Measurements from ENCODE around the gene SNX17.
"Not testable (repeated sequence)": the region's sequence is repeated elsewhere in the genome, so short reads cannot be mapped to it uniquely, and the experiment has no call there.

Gene SNX17

DNA sequence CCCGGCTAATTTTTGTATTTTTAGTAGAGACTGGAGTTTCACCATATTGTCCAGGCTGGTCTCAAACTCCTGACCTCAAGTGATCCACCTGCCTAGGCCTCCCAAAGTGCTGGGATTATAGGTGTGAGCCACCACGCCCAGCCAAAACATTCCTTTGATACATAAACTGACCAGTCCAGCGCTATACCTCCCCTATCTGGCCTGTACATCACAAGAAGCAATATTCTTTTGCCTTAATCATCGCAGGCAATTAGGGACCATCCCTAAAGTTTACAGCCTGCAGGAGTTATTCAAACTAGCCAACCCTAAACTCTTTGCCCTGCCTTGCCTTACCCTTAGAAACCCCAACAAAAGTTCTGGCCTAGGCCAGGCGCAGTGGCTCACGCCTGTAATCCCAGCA is 45.7 kb downstream of the SNX17 start:
- TF ChIP-seq, protein P1, sequence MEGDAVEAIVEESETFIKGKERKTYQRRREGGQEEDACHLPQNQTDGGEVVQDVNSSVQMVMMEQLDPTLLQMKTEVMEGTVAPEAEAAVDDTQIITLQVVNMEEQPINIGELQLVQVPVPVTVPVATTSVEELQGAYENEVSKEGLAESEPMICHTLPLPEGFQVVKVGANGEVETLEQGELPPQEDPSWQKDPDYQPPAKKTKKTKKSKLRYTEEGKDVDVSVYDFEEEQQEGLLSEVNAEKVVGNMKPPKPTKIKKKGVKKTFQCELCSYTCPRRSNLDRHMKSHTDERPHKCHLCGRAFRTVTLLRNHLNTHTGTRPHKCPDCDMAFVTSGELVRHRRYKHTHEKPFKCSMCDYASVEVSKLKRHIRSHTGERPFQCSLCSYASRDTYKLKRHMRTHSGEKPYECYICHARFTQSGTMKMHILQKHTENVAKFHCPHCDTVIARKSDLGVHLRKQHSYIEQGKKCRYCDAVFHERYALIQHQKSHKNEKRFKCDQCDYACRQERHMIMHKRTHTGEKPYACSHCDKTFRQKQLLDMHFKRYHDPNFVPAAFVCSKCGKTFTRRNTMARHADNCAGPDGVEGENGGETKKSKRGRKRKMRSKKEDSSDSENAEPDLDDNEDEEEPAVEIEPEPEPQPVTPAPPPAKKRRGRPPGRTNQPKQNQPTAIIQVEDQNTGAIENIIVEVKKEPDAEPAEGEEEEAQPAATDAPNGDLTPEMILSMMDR (IDR thresholded peaks at IDR 0.05; ENCODE audit: insufficient read depth, low read length, poor library complexity, severe bottlenecking), result no peak
- no peak for DNase-seq (ENCODE audit: extremely low read depth, insufficient read length)
- no peaks in the 10 kb centered on the region for H3K36me3 ChIP-seq (ENCODE audit: control insufficient read depth, insufficient read depth, low read length)
- H3K4me3 ChIP-seq (replicated peaks; ENCODE audit: low read depth, low read length), result no peak overlapping the region
- H3K27me3 ChIP-seq (replicated peaks; ENCODE audit: control insufficient read depth, insufficient read depth, low read length), result no peaks in the 10 kb centered on the region

- no peak for DNase-seq (ENCODE audit: extremely low read depth, insufficient read length)
- TF ChIP-seq, protein P1 (IDR thresholded peaks at IDR 0.05; ENCODE audit: insufficient read depth, low read length, poor library complexity, severe bottlenecking), result no peak
- H3K27me3 ChIP-seq (replicated peaks; ENCODE audit: control insufficient read depth, insufficient read depth, low read length), result no peaks in the 10 kb centered on the region
- H3K4me3 ChIP-seq (replicated peaks; ENCODE audit: low read depth, low read length), result no peak overlapping the region
- no peaks in the 10 kb centered on the region for H3K36me3 ChIP-seq (ENCODE audit: control insufficient read depth, insufficient read depth, low read length)
Observed at GRCh38 chr2:27420996-27421395, 50.6 kb downstream of the SNX17 start.

- TF ChIP-seq, protein P1 (IDR thresholded peaks at IDR 0.05; ENCODE audit: insufficient read depth, low read length, poor library complexity, severe bottlenecking), result no peak
- no peaks in the 10 kb centered on the region for H3K27me3 ChIP-seq (replicated peaks; ENCODE audit: control insufficient read depth, insufficient read depth, low read length)
- DNase-seq (ENCODE audit: extremely low read depth, insufficient read length), result no peak
- H3K36me3 ChIP-seq (ENCODE audit: control insufficient read depth, insufficient read depth, low read length), result no peaks in the 10 kb centered on the region
- no peak overlapping the region for H3K4me3 ChIP-seq (replicated peaks; ENCODE audit: low read depth, low read length)
Observed at GRCh38 chr2:27421660-27422250, 51.3 kb downstream of the SNX17 start.

DNA sequence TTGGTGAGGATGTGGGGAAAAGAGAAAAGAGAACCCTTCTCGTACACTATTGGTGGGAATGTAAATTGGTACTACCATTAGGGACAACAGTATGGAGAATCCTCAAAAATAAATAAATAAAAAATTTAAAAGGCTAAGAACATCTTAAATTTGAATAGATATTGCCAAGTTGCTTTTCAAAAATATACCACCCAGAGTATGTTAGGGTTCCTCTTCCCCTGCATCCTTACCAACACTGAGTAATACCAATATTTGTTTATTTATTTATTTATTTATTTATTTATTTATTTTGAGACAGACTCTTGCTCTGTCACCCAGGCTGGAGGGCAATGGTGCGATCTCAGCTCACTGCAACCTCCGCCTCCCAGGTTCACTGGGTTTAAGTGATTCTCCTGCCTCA is 52.5 kb downstream of the SNX17 start:
- no peaks in the 10 kb centered on the region for H3K36me3 ChIP-seq (ENCODE audit: control insufficient read depth, insufficient read depth, low read length)
- H3K27me3 ChIP-seq (replicated peaks; ENCODE audit: control insufficient read depth, insufficient read depth, low read length), result no peaks in the 10 kb centered on the region
- TF ChIP-seq, protein P1 (IDR thresholded peaks at IDR 0.05; ENCODE audit: insufficient read depth, low read length, poor library complexity, severe bottlenecking), result no peak
- no peak overlapping the region for H3K4me3 ChIP-seq (replicated peaks; ENCODE audit: low read depth, low read length)
- no peak for DNase-seq (ENCODE audit: extremely low read depth, insufficient read length)

DNA sequence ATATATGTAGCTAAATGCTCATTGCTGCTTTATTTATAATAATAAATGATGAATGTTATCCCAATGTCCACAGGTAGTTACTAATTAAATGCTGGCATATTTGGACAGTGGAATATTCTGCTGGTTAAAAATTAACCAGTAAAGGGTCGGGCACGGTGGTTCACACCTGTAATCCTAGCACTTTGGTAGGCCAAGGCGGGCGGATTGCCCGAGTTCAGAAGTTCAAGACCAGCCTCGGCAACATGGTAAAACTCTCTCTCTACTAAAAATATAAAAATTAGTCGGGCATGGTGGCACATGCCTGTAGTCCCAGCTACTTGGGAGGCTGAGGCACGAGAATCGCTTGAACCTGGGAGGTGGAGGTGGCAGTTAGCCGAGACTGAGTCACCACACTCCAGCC is 54.6 kb downstream of the SNX17 start:
- not testable (repeated sequence) for DNase-seq (ENCODE audit: extremely low read depth, insufficient read length); H3K36me3 ChIP-seq (ENCODE audit: control insufficient read depth, insufficient read depth, low read length); H3K27me3 ChIP-seq (replicated peaks; ENCODE audit: control insufficient read depth, insufficient read depth, low read length); H3K4me3 ChIP-seq (replicated peaks; ENCODE audit: low read depth, low read length)
